Epithelial cell of esophagus (primary cell): Measurements from ENCODE around the gene KLB.
"Not testable (repeated sequence)": the region's sequence is repeated elsewhere in the genome, so short reads cannot be mapped to it uniquely, and the experiment has no call there.

Source experiments
- DNase-seq: peaks from one replicate; pipeline ENCODE4 v3.0.0; 2010; ENCODE audit warnings: low read depth
- H3K4me3 ChIP-seq: 2 replicates; pipeline ENCODE4 v1.5.1; 2011; ENCODE audit warnings: mild to moderate bottlenecking, low read length, control low read depth
- TF ChIP-seq, protein P1 (sequence below): IDR thresholded peaks from 2 replicates; pipeline ENCODE4 v1.5.1; 2011; ENCODE audit warnings: low read depth, mild to moderate bottlenecking, low read length, control low read depth, inconsistent platforms; ENCODE audit not compliant: insufficient read depth; ENCODE audit errors: missing control alignments

Gene KLB

DNA sequence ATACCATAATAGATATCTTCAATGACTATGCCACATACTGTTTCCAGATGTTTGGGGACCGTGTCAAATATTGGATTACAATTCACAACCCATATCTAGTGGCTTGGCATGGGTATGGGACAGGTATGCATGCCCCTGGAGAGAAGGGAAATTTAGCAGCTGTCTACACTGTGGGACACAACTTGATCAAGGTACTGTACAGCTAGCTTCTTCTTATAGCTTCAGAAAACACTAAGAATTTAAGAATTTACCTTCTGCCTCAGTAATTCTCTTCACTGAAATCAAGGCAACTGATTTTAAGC lies 805 bp downstream of the KLB start:
- DNase-seq: no peak
- TF ChIP-seq, protein P1, sequence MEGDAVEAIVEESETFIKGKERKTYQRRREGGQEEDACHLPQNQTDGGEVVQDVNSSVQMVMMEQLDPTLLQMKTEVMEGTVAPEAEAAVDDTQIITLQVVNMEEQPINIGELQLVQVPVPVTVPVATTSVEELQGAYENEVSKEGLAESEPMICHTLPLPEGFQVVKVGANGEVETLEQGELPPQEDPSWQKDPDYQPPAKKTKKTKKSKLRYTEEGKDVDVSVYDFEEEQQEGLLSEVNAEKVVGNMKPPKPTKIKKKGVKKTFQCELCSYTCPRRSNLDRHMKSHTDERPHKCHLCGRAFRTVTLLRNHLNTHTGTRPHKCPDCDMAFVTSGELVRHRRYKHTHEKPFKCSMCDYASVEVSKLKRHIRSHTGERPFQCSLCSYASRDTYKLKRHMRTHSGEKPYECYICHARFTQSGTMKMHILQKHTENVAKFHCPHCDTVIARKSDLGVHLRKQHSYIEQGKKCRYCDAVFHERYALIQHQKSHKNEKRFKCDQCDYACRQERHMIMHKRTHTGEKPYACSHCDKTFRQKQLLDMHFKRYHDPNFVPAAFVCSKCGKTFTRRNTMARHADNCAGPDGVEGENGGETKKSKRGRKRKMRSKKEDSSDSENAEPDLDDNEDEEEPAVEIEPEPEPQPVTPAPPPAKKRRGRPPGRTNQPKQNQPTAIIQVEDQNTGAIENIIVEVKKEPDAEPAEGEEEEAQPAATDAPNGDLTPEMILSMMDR: no peak
- no peak overlapping the region for H3K4me3 ChIP-seq

DNA sequence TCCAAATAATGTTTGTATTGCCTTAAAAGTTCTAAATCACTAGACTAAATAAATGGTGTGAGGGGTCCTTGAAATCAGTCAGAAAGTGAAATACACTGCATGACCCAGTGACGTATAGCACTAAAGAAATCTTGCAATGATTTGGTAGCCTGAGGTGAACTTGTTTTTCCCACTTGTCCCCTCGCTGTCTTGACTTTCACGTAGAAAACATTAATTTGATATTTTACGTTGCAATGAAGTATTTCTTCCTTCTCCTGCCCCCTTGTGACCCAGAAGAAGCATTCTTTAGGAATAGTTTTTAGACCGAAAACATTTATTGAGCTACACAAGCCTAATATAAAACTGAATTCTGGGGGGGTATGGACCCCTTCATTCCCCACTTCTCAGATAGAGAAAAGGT lies 3.7 kb downstream of the KLB start:
- TF ChIP-seq, protein P1: no peak
- no peak for DNase-seq

DNA sequence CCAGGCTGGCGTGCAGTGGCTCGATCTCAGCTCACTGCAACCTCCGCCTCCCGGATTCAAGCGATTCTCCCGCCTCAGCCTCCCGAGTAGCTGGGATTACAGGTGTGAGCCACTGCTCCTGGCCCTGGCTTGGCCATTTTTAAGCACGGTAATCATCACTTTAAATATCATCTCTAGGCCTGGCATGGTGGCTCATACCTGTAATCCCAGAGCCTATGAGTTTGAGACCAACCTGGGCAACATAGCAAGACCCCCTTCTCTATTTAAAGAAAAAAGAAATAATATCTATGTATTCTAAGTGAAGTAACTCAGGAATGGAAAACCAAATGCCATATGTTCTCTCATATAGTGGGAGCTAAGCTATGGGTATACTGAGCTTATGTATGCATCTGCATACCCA lies 4.8 kb downstream of the KLB start:
- not testable (repeated sequence) for H3K4me3 ChIP-seq, DNase-seq

More for the DNA sequence above, 3.7 kb downstream of the KLB start:
- no peak overlapping the region for H3K4me3 ChIP-seq

DNA sequence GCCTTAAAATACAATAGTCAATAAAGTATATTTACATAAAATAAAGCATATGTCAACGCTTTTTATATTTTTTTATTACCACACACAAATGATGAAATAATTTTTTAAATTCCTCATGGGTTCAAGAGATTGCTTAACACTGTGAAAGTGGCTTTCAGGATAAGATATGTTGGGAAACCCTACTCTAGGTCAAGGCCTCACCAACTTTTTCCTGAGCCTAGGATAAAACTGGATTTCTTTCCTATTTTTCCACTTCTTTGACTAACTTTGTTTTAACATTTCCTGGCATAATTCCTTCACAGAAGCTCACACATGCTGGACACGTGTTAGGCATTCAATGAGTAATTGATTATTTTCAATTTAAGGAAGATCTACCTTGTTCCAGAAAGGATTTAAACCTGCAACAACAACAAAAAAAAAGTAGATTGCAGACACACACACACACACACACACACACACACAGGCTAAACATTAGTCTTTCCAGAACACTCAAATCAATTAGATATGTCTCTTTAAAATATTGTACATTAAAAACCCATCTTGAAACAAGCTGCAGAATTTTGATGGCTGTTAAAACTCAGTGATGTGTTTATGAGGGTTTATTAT lies 9.1 kb downstream of the KLB start:
- no peak overlapping the region for H3K4me3 ChIP-seq
- TF ChIP-seq, protein P1: no peak
- DNase-seq: no peak

DNA sequence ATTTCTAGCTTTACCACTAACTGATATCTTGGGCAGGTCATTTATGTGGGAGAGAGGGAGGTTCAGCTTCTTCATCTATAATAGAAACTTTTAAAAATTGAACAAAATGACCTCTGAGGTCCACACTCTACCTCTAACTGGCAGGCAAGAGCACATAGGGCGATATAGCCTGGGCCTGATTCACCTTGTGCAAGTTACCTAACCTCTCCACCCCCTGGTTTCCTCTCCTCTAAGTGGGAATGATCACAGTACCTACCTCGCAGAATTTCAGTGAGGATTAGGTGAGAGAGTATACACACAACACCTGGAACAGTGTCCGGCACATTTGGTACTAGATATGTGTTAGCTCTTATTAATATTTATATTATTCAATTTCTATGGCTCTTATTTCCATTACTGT lies 15.5 kb downstream of the KLB start:
- no peak for DNase-seq

DNA sequence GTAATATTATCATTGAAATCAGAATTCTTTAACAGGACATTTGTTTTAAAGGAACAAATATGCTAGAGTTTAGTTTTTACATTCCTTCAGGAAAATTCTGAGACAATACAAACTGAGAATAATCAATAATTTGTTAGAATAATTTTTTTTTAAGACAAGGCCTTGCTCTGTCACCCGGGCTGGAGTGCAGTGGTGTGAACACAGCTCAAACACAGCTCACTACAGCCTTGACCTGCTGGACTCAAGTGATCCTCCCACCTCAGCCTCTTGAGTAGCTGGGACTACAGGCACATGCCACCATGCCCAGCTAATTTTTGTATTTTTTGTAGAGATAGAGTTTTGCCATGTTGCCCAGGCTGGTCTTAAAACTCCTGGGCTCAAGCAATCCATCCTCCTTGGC lies 18.6 kb downstream of the KLB start:
- not testable (repeated sequence) for DNase-seq, H3K4me3 ChIP-seq

More for the DNA sequence above, 15.5 kb downstream of the KLB start:
- no peak overlapping the region for H3K4me3 ChIP-seq
- TF ChIP-seq, protein P1: no peak

DNA sequence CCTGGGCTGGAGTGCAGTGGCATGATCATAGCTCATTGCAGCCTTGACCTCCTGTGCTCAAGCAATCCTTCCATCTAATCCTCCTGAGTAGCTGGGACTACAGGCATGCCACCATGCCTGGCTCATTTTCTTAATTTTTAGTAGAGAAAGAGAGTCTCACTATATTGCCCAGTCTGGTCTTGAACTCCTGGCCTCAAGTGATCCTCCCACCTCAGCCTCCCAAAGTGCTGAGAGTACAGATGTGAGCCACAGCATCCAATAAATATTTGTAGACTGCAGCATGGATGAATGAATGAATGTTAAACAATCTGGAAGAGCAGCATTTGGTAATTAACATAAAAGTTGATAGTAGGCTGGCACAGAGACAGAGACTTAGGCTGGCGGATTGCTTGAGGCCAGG lies 20.0 kb downstream of the KLB start:
- H3K4me3 ChIP-seq: no peak overlapping the region
- TF ChIP-seq, protein P1: no peak
- DNase-seq: no peak

DNA sequence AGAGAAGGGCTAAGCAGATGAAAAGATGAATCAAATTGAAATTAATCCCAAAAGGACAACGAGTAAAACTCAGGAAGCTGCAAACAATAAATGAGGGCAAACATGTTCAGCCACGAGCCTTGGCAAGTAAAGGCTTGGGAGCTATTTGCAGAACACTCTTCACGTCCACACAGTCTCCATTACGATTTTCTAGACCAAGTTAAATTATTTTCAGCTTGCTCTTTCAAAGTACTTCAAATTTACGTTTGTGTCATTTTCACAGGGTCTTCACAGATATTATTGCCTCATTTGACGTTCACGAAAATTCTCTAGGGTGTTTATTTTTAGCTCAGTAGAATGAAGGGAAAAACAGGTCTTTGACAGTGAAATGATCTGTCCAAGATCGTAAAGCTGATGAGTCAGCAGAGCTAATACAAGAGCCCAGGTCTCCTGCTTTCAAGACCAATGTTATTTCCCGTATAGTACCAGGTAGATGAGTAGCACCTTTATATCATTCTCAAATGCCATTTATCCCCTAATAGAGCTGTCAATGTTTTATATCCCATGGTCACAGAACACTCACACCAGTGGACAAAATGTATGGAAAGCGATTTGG lies 20.9 kb downstream of the KLB start:
- TF ChIP-seq, protein P1: no peak
- peak; percentile 66 for DNase-seq
- H3K4me3 ChIP-seq: peak overlapping the region; percentile 31
